CD4-positive, alpha-beta T cell treated with Interleukin-6 at 100 ng/mL for 8 hours (primary cell): Measurements from ENCODE around the gene DCLK2.

Source experiments
- DNase-seq: peaks from one replicate; pipeline ENCODE4 v3.0.0-alpha.2; 2020; ENCODE audit warnings: mixed read lengths, low spot score

DCLK2 gene

DNA sequence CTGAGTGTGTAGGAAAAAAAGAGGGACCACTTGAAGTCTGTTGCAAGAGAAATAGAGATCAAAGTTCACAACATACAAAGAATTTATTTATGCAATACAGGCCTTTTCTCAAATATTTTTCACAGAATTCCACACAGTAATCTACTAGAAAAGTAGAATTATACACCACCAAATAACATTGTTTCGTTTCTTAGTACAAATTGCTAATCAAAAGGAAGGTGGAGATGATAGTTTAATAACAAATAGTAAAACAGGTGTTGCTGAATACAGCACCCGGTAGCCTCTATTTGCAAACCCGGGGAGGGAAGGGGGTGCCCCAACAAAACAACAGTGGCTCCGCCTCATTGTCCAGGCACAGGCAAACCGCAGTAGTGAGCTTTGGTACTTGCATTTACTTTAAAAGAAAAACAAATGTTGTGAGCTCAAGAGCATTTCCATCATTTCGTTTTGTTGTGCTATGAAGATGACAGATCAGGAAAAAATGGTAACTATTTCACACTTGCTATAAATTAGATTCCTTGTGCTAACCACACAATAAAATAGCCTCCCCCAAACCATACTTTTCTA lies 186.4 kb downstream of the DCLK2 start:
- DNase-seq = no peak

DNA sequence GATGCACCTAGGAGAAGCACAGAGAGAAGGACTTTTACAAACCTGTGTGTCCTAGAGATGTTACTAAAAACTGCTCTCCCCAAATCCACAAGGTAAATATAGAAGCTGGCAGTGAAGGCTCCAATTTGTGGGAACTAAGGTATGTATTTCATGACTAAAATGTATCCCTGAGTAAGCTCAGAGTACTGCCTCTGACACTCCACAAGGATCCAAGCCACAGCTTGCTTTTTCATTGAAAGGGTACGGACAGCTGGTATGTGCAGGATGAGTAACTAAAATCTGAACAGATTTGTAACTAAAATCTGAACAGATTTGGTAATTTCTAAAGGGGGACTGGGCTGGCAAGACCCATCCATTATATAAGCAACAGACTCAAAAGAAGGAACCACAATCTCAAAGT lies 187.6 kb downstream of the DCLK2 start:
- DNase-seq = no peak

GRCh38 chr4:150268444-150268843 lies 190.2 kb downstream of the DCLK2 start:
- no peak for DNase-seq

DNA sequence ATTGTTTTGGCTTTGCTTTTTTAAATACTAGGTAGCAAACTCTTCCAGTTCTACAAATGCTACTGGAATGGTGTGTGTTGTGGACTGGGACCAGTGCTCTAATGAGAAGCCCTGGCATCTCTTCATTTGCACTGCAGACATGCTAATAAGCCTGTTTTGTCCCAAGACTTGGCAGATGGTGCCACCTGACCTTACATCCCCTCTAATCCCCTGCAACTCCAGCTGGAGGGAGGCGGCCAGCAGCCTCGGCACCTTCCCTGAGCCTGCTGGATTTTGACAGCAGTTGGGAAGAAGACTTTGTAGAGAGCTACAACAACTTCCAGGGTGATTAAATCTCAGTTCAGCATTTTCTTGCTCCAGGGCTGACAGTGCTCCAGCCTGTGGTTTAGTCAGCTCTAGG lies 200.0 kb downstream of the DCLK2 start:
- no peak for DNase-seq

DNA sequence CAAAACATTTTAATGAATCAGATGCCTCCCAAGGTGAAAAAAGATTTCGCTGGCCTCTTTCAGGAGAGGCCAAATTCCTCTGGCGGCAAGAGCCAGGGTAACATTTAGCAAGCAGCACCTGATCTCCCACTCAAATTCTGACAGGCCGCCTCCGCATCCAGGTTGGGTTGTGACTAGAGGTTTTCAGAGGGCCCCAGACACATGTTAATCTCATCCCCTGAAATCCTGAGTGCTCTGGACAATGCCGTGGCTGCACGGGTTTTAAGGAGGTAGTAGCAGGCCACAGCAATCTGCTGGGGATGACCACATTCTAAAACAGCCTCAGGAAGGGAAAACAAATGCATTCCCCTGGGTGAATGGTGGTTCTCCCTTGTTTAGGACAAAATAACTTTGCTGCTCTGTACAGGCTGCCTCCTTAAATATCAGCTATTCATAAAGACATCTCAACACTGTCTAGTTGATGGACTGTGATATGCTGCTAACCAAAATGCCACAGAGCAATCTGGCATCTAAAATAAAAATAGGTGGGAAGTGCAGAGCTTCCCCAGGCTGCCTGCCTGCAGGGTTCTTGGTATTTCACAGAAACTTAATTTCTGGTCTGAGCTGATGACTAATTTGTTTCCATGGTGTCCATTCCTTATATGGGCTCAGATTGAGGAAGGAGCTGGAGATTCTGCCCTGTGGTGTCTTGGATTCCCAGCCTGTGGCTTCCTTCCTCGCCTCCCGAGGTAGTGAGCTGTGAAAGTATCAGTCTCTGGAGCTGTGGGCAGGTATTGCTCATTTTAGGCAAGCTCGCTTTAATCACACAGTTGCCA lies 202.0 kb downstream of the DCLK2 start:
- no peak for DNase-seq

DNA sequence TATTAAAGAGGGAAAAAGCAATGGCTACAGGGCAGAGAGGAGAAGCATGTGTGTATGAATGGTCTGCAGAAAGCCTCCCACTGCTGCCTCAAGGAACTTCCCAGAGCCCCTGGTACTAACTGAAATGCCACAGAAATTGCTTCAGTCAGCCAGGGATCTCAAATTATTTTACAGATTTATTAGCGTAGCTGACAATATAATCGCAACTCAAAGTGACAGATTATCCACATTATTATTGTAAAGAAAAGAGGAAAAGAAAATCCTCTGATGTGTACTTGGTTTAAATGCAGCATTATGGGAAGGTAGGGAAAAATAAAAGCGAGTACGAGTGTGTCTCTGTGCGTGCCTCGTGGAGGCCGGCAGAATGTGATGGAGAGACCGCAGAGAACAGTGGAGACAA lies 202.7 kb downstream of the DCLK2 start:
- DNase-seq = no peak

DNA sequence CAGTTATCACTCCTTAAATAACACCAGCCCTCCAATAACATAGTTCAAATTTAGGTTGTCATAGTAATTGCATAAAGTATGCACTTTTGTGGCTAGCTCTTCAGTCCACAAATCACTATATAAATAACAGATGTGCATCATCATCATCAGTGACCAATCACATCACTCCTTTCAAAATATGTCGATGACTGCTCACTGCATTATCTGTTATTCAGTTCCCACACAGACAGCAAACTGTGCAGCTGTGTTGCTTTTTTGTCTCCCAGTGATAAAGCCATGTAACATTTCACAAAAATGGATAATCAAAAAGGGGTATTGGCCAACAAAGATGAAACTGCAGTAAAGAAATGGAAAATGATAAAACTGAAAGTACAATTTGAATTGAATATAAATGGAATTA lies 205.4 kb downstream of the DCLK2 start:
- DNase-seq = no peak

DNA sequence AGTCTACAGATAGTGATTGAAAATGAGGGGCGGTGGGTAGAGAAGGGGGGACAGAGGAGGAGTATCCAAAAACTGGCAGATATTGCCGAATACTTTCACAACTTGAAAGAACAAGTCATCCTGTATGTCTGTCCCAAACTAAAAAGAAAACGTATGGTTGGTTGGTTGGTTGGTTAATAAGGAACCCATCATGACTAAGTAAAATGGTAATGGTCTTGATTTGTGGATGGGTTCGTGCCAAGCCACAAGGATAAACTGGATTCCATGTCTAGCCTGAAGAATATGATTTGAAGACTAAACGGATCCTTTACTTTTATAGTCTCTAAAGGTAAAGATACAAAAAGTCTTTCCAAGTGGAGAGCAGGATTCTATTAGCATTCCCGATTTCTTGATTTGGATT lies 208.4 kb downstream of the DCLK2 start:
- no peak for DNase-seq

- DNase-seq = no peak
These were observed 211.0 kb downstream of the DCLK2 start for GRCh38 chr4:150289198-150289597.

- DNase-seq = no peak
These were observed 211.6 kb downstream of the DCLK2 start for GRCh38 chr4:150289881-150290280.

GRCh38 chr4:150297861-150298474 lies 219.7 kb downstream of the DCLK2 start:
- DNase-seq = no peak

DNA sequence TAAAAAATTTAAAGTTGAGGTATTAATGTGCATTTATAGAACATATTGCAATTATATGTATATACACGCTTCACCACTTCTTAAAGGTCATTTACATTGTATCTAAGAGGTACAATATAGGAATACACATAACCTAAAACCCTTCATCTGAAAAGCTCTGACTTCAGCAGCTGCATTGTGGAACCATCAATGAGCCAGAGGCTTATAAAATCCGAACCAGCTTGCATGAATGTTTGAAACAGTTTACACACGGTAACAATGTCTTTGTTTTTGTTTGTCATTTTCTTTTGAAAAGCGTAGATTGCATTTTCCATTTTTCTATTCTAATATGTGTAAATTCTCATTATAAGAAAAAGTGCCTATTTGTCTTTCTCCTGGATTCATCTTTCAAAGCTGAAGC lies 221.6 kb downstream of the DCLK2 start:
- DNase-seq = no peak

GRCh38 chr4:150302553-150302952 lies 224.3 kb downstream of the DCLK2 start:
- no peak for DNase-seq

GRCh38 chr4:150305995-150306394 lies 227.8 kb downstream of the DCLK2 start:
- no peak for DNase-seq

DNA sequence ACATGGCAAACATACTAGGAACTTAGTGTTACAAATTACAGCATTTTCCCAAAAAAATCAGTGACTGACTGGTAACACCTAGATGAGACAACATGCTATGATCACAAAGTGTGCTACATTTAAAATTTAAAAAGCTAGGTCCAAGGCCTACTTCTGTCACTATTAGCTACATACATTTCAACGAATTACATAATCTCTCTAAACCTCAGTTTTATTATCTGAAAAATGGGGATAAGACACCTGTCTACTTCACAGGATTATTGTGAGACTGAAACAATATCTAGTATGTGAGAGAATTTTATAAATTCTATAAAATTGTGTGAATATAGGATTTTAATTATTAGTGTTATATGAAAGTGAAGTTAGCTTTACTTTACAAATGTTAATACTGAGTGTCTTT lies 228.5 kb downstream of the DCLK2 start:
- no peak for DNase-seq
